Measurements from ENCODE around the gene VAC14.

DNA sequence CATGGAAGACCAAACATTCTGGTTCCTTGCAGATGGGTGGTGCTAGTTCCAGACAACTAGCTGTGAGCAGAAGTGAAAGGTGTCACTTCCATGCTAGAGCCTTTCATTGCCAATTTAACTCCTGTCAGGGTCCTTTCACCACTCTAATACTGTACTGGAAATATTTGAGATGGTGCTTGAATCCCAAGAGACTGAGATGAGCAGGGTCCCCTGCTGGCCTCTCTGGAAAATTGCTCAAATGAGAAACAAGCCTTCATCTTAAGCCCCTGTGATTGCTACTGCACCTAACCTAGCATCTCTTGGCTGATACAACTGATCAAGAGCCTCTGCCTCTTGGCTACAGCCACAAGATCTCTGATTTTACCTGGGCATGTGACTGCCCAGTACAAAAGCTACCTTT, 7.4 kb upstream of the VAC14 start:
- TF ChIP-seq, protein P1, sequence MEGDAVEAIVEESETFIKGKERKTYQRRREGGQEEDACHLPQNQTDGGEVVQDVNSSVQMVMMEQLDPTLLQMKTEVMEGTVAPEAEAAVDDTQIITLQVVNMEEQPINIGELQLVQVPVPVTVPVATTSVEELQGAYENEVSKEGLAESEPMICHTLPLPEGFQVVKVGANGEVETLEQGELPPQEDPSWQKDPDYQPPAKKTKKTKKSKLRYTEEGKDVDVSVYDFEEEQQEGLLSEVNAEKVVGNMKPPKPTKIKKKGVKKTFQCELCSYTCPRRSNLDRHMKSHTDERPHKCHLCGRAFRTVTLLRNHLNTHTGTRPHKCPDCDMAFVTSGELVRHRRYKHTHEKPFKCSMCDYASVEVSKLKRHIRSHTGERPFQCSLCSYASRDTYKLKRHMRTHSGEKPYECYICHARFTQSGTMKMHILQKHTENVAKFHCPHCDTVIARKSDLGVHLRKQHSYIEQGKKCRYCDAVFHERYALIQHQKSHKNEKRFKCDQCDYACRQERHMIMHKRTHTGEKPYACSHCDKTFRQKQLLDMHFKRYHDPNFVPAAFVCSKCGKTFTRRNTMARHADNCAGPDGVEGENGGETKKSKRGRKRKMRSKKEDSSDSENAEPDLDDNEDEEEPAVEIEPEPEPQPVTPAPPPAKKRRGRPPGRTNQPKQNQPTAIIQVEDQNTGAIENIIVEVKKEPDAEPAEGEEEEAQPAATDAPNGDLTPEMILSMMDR (tag by site-specific recombination; IDR thresholded peaks at IDR 0.05): no peak
- TF ChIP-seq ZNF548 (tag by site-specific recombination; IDR thresholded peaks at IDR 0.05) (no peak), HOXA7 (CRISPR knock-in tag; IDR thresholded peaks at IDR 0.05; ENCODE audit: borderline replicate concordance) (no peak), ZNF433 (tag by site-specific recombination; IDR thresholded peaks at IDR 0.05; ENCODE audit: low read depth) (no peak), ZNF302 (tag by site-specific recombination; IDR thresholded peaks at IDR 0.05; ENCODE audit: low read depth) (no peak), ZNF155 (tag by site-specific recombination; IDR thresholded peaks at IDR 0.05) (no peak), ZNF530 (tag by site-specific recombination; IDR thresholded peaks at IDR 0.05; ENCODE audit: low read depth) (no peak), KLF9 (tag by site-specific recombination; IDR thresholded peaks at IDR 0.05; ENCODE audit: low read depth) (no peak)
- TF ChIP-seq, protein P2, sequence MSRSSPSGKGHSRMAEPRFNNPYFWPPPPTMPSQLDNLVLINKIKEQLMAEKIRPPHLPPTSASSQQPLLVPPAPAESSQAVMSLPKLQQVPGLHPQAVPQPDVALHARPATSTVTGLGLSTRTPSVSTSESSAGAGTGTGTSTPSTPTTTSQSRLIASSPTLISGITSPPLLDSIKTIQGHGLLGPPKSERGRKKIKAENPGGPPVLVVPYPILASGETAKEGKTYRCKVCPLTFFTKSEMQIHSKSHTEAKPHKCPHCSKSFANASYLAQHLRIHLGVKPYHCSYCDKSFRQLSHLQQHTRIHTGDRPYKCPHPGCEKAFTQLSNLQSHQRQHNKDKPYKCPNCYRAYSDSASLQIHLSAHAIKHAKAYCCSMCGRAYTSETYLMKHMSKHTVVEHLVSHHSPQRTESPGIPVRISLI (tag by site-specific recombination; IDR thresholded peaks at IDR 0.05): no peak
- TF ChIP-seq, protein P3, sequence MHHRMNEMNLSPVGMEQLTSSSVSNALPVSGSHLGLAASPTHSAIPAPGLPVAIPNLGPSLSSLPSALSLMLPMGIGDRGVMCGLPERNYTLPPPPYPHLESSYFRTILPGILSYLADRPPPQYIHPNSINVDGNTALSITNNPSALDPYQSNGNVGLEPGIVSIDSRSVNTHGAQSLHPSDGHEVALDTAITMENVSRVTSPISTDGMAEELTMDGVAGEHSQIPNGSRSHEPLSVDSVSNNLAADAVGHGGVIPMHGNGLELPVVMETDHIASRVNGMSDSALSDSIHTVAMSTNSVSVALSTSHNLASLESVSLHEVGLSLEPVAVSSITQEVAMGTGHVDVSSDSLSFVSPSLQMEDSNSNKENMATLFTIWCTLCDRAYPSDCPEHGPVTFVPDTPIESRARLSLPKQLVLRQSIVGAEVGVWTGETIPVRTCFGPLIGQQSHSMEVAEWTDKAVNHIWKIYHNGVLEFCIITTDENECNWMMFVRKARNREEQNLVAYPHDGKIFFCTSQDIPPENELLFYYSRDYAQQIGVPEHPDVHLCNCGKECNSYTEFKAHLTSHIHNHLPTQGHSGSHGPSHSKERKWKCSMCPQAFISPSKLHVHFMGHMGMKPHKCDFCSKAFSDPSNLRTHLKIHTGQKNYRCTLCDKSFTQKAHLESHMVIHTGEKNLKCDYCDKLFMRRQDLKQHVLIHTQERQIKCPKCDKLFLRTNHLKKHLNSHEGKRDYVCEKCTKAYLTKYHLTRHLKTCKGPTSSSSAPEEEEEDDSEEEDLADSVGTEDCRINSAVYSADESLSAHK (tag by site-specific recombination; IDR thresholded peaks at IDR 0.05): no peak

Measured in HEK293 (cell line).